KMS-11 (cell line): ENCODE data around the gene COL13A1.

Source experiments
- H2AFZ ChIP-seq: fragments of 200-600 bp; sonication (generic); 2 replicates; pipeline ENCODE4 v1.6.1; 2016; ENCODE audit warnings: antibody characterized with exemption, mixed run types, low read depth
- H3K27ac ChIP-seq: fragments of 200-600 bp; sonication (generic); 2 replicates; pipeline ENCODE4 v1.6.1; 2016; ENCODE audit warnings: mild to moderate bottlenecking, mixed run types
- H3K27me3 ChIP-seq: fragments of 200-600 bp; sonication (generic); 2 replicates; pipeline ENCODE4 v1.6.1; 2017; ENCODE audit warnings: mild to moderate bottlenecking, low read depth, mixed run types, moderate library complexity; ENCODE audit not compliant: insufficient read depth
- H3K36me3 ChIP-seq: fragments of 200-600 bp; sonication (generic); 2 replicates; pipeline ENCODE4 v1.6.1; 2017; ENCODE audit warnings: mild to moderate bottlenecking, mixed run types; ENCODE audit not compliant: insufficient read depth
- H3K4me1 ChIP-seq: fragments of 200-600 bp; sonication (generic); 2 replicates; pipeline ENCODE4 v1.6.1; 2016; ENCODE audit warnings: mild to moderate bottlenecking, low read depth, mixed run types; ENCODE audit not compliant: poor library complexity, severe bottlenecking
- H3K4me2 ChIP-seq: fragments of 200-600 bp; sonication (generic); 2 replicates; pipeline ENCODE4 v1.7.0; 2016; ENCODE audit warnings: mild to moderate bottlenecking, mixed run types
- H3K4me3 ChIP-seq: fragments of 200-600 bp; sonication (generic); IDR thresholded peaks from 2 replicates; pipeline ENCODE4 v1.6.1; 2017; ENCODE audit warnings: low read depth, low read length, mixed read lengths; ENCODE audit not compliant: insufficient read depth
- H3K79me2 ChIP-seq: fragments of 200-600 bp; sonication (generic); 2 replicates; pipeline ENCODE4 v1.6.1; 2016; ENCODE audit warnings: low read depth, mixed run types; ENCODE audit not compliant: insufficient read depth
- H3K9ac ChIP-seq: fragments of 200-600 bp; sonication (generic); 2 replicates; pipeline ENCODE4 v1.6.1; 2016; ENCODE audit warnings: mild to moderate bottlenecking, mixed run types
- H4K20me1 ChIP-seq: fragments of 200-600 bp; sonication (generic); 2 replicates; pipeline ENCODE4 v1.6.1; 2016; ENCODE audit warnings: mild to moderate bottlenecking, mixed run types; ENCODE audit not compliant: insufficient read depth
- TF ChIP-seq, protein P1 (sequence below): fragments of 200-600 bp; sonication (generic); conservative IDR thresholded peaks from 2 replicates; pipeline ENCODE4 v1.6.1; 2017; ENCODE audit warnings: low read depth, mild to moderate bottlenecking, antibody characterized with exemption, low read length, moderate library complexity, mixed read lengths

Gene COL13A1

GRCh38 chr10:69871074-69871473, 69.4 kb downstream of the COL13A1 start:
- Histone ChIP-seq H3K27ac (no peak overlapping the region), H3K79me2 (no peaks in the 10 kb centered on the region), H3K9ac (no peak overlapping the region), H3K27me3 (peaks cover 50% of the 10 kb centered on the region), H4K20me1 (no peaks in the 10 kb centered on the region), H2AFZ (no peak overlapping the region), H3K4me3 (no peak overlapping the region), H3K4me2 (no peak overlapping the region), H3K4me1 (no peaks in the 10 kb centered on the region), H3K36me3 (no peaks in the 10 kb centered on the region)
- TF ChIP-seq, protein P1, sequence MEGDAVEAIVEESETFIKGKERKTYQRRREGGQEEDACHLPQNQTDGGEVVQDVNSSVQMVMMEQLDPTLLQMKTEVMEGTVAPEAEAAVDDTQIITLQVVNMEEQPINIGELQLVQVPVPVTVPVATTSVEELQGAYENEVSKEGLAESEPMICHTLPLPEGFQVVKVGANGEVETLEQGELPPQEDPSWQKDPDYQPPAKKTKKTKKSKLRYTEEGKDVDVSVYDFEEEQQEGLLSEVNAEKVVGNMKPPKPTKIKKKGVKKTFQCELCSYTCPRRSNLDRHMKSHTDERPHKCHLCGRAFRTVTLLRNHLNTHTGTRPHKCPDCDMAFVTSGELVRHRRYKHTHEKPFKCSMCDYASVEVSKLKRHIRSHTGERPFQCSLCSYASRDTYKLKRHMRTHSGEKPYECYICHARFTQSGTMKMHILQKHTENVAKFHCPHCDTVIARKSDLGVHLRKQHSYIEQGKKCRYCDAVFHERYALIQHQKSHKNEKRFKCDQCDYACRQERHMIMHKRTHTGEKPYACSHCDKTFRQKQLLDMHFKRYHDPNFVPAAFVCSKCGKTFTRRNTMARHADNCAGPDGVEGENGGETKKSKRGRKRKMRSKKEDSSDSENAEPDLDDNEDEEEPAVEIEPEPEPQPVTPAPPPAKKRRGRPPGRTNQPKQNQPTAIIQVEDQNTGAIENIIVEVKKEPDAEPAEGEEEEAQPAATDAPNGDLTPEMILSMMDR = no peak

- Histone ChIP-seq H3K4me1 (no peaks in the 10 kb centered on the region), H2AFZ (no peak overlapping the region), H3K27ac (no peak overlapping the region), H3K36me3 (no peaks in the 10 kb centered on the region), H3K4me2 (no peak overlapping the region), H3K9ac (no peak overlapping the region), H3K27me3 (peaks cover 40% of the 10 kb centered on the region), H4K20me1 (no peaks in the 10 kb centered on the region), H3K4me3 (no peak overlapping the region), H3K79me2 (no peaks in the 10 kb centered on the region)
- TF ChIP-seq, protein P1 = no peak
Observed at GRCh38 chr10:69872323-69872722, 70.6 kb downstream of the COL13A1 start.

GRCh38 chr10:69873135-69873639, 71.5 kb downstream of the COL13A1 start:
- peaks cover 34% of the 10 kb centered on the region for H3K27me3 ChIP-seq
- H3K4me2 ChIP-seq = no peak overlapping the region
- H3K4me3 ChIP-seq = no peak overlapping the region
- H3K27ac ChIP-seq = no peak overlapping the region
- H3K9ac ChIP-seq = no peak overlapping the region
- no peaks in the 10 kb centered on the region for H3K4me1 ChIP-seq
- no peaks in the 10 kb centered on the region for H4K20me1 ChIP-seq
- no peak overlapping the region for H2AFZ ChIP-seq
- TF ChIP-seq, protein P1 = no peak
- no peaks in the 10 kb centered on the region for H3K36me3 ChIP-seq
- H3K79me2 ChIP-seq = no peaks in the 10 kb centered on the region

- no peak overlapping the region for H3K4me2 ChIP-seq
- H3K4me3 ChIP-seq = no peak overlapping the region
- no peaks in the 10 kb centered on the region for H3K36me3 ChIP-seq
- H3K9ac ChIP-seq = no peak overlapping the region
- H3K79me2 ChIP-seq = no peaks in the 10 kb centered on the region
- H3K27ac ChIP-seq = no peak overlapping the region
- no peak overlapping the region for H2AFZ ChIP-seq
- no peaks in the 10 kb centered on the region for H4K20me1 ChIP-seq
- TF ChIP-seq, protein P1 = no peak
- peaks cover 29% of the 10 kb centered on the region for H3K27me3 ChIP-seq
- H3K4me1 ChIP-seq = no peaks in the 10 kb centered on the region
Observed at GRCh38 chr10:69874449-69874848, 72.7 kb downstream of the COL13A1 start.
